AG04450 (cell line): ENCODE data around the gene FGR. TPM values are rescaled to one million over a fixed set of nuclear protein-coding genes. Genes with fewer than 3 reads are reported as not detected.

Experiments
- CTCF ChIA-PET: fragments of 300-600, 350-600 bp; formaldehyde crosslinking; extraction: SDS; loops from one replicate; lab custom pipeline; 2022; ENCODE audit warnings: antibody characterized with exemption, inconsistent platforms; lab: Charles Lee
- POLR2A ChIA-PET: fragments of 350-600 bp; formaldehyde crosslinking; extraction: SDS; loops from one replicate; lab custom pipeline; 2021; ENCODE audit warnings: antibody characterized with exemption, inconsistent platforms; lab: Yijun Ruan, JAX
- DNase-seq: peaks from one replicate; pipeline ENCODE4 v3.0.0-alpha.2; 2011; ENCODE audit warnings: low read depth, low spot score
- H3K27ac ChIP-seq: one replicate; pipeline ENCODE4 v1.5.1; 2012; ENCODE audit warnings: low read depth, low read length, control low read depth
- H3K27me3 ChIP-seq: one replicate; pipeline ENCODE4 v1.6.0; 2012; ENCODE audit warnings: low read length; ENCODE audit not compliant: control insufficient read depth, insufficient read depth
- H3K4me3 ChIP-seq: 2 replicates; pipeline ENCODE4 v1.5.1; 2011; ENCODE audit warnings: mild to moderate bottlenecking, low read depth, low read length, control low read depth
- H3K9me3 ChIP-seq: 2 replicates; pipeline ENCODE4 v1.5.1; 2012; ENCODE audit warnings: low read length; ENCODE audit not compliant: control insufficient read depth, insufficient read depth
- polyA plus RNA-seq: library from polyadenylated mRNA; depleted of rRNA; stranded (reverse); fragments of >200 nt; gene quantifications from 2 replicates; pipeline ENCODE4 v1.2.3, GENCODE V29; 2011
- TF ChIP-seq, protein P1 (sequence below): IDR thresholded peaks from 2 replicates; pipeline ENCODE4 v1.5.1; 2011; ENCODE audit warnings: low read depth, low read length, control low read depth, inconsistent platforms

FGR gene
- polyA plus RNA-seq, 1 experiment = not detected

DNA sequence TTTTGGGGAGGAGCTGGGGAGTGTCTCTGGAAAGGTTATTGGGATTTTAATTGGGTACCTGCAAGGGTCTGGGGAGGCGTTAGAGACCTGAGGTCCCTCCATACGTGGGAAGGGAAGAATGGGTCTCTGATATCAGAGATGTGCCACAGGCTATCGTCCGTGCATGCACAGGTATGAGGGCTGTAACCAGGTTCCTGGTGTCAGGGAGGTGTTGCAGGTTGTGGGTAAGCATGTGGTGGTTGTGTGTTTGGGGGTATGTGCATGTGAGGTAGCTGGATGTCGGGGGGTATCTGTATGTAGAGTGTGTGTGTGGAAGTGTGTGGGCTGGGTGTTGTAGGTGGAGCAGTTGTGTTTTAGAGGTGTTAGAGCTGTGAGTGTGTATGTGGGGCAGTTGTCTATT, 39.4 kb downstream of the FGR start:
- no peak overlapping the region for H3K4me3 ChIP-seq
- CTCF ChIA-PET = interaction anchor here (0.9 to 2.1 kb wide), 2 partner anchors 39 to 263 kb away, joined by 3 to 17 read pairs; no protein-coding TSS in a partner anchor
- no peak overlapping the region for H3K27ac ChIP-seq
- DNase-seq = no peak
- POLR2A ChIA-PET = interaction anchor here (0.5 to 1.2 kb wide), 3 partner anchors 39 to 149 kb away, joined by 3 to 6 read pairs (median 4); no protein-coding TSS in a partner anchor
- TF ChIP-seq, protein P1, sequence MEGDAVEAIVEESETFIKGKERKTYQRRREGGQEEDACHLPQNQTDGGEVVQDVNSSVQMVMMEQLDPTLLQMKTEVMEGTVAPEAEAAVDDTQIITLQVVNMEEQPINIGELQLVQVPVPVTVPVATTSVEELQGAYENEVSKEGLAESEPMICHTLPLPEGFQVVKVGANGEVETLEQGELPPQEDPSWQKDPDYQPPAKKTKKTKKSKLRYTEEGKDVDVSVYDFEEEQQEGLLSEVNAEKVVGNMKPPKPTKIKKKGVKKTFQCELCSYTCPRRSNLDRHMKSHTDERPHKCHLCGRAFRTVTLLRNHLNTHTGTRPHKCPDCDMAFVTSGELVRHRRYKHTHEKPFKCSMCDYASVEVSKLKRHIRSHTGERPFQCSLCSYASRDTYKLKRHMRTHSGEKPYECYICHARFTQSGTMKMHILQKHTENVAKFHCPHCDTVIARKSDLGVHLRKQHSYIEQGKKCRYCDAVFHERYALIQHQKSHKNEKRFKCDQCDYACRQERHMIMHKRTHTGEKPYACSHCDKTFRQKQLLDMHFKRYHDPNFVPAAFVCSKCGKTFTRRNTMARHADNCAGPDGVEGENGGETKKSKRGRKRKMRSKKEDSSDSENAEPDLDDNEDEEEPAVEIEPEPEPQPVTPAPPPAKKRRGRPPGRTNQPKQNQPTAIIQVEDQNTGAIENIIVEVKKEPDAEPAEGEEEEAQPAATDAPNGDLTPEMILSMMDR = no peak
- H3K27me3 ChIP-seq = no peaks in the 10 kb centered on the region
- no peaks in the 10 kb centered on the region; the same call in 1 of the 2 replicates for H3K9me3 ChIP-seq

GRCh38 chr1:27594564-27595510, 40.1 kb downstream of the FGR start:
- H3K27ac ChIP-seq = no peak overlapping the region
- H3K4me3 ChIP-seq = no peak overlapping the region
- CTCF ChIA-PET = interaction anchor here (0.9 to 2.1 kb wide), 2 partner anchors 38 to 263 kb away, joined by 3 to 17 read pairs; no protein-coding TSS in a partner anchor
- H3K27me3 ChIP-seq = no peaks in the 10 kb centered on the region
- POLR2A ChIA-PET = interaction anchor here (0.6 to 1.2 kb wide), 2 partner anchors 38 to 194 kb away, joined by 3 read pairs; no protein-coding TSS in a partner anchor
- no peak for DNase-seq
- TF ChIP-seq, protein P1 = no peak
- no peaks in the 10 kb centered on the region; the same call in 1 of the 2 replicates for H3K9me3 ChIP-seq

DNA sequence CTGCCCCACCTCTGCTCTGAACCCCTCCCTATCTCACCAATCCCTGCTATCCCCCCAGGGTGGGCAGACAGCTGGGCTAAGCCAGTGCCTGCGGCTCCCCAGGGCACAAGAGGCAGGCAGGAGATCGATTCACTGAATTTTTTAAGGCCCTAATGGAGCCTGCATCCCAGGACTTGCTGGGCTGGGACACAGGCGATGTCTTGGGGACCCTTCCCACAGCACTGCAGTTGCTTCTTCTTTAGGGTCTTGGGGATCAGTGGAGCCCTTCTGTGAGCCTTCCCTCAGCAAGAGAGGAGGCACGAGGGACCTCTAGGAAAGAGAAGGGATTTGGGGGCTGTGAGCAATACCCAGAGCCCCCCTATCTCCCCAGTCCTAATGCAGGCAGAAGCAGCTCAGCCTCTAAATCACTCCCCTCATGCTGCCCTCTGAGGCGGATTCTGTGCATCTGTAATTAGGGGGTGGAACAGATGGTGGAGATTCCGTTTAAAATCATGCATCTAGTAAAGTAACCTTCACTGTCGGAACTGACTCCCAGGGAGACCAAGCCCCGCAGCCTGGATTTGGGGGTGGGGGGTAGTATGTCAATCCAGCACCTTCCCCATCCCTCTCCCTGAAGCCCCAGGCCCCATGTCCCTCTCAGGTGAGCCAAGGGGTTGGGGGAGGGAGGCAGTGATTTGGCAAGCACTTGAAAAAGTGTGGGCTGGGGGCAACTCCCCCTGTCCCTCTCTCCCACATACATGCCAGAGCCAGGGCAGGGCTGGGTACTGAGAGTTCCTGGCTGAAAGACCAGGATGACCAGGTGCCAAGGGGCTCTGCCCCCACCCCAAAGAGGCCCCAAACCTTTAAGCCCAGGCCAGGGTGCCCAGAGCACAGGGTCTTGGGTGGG, 41.1 kb downstream of the FGR start:
- ChIA-PET CTCF (no interaction called here), POLR2A (no interaction called here)
- TF ChIP-seq, protein P1 = no peak
- DNase-seq = no peak
- no peak overlapping the region for H3K27ac ChIP-seq
- no peaks in the 10 kb centered on the region for H3K27me3 ChIP-seq
- H3K9me3 ChIP-seq = no peaks in the 10 kb centered on the region; the same call in 1 of the 2 replicates
- H3K4me3 ChIP-seq = no peak overlapping the region

DNA sequence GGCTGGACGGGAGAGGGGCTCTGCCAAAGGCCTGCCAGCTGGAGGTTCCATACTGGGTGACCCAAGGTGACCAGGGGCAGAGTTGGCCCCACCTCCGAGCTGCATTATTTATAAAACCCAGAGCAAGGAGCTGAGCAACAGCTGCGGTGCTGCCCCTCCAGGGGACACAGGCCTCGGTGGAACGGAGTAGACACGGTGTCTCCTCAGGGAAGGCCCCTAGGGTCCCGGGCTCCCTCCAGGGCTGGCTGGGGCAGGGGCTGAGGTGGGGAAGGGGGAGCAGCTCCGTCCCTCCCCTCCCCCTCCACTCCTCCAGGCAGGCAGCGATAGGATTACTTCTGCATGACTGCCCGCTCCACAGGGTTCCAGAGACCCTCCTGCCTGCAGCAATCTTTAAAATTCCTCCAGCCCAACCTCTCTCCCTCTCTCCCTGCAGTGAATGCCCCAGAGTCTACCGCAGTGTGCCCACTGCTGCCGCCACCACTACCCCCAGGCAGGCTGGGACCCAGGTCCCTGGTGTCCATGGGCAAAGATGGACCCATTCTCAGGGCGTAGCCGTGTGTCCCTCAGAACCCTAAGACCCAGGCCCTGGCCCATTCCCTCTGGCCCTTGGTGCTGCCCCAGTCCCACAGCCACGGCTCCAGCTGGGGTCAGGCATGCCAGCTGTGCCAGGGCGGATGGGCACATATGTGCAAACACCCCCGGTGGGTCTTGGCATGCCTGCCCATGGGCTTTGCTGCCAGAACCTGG, 41.9 kb downstream of the FGR start:
- TF ChIP-seq, protein P1 = no peak
- no peaks in the 10 kb centered on the region for H3K27me3 ChIP-seq
- H3K27ac ChIP-seq = no peak overlapping the region
- ChIA-PET POLR2A (no interaction called here), CTCF (interaction anchor here (1.3 to 3.6 kb wide), 2 partner anchors 36 to 76 kb away, joined by 3 to 19 read pairs; no protein-coding TSS in a partner anchor)
- no peaks in the 10 kb centered on the region; the same call in 1 of the 2 replicates for H3K9me3 ChIP-seq
- DNase-seq = no peak
- no peak overlapping the region for H3K4me3 ChIP-seq
